Measurements from ENCODE around the gene MARCKSL1.
"Not testable (repeated sequence)": the region's sequence is repeated elsewhere in the genome, so short reads cannot be mapped to it uniquely, and the experiment has no call there.

The MARCKSL1 gene, protein sequence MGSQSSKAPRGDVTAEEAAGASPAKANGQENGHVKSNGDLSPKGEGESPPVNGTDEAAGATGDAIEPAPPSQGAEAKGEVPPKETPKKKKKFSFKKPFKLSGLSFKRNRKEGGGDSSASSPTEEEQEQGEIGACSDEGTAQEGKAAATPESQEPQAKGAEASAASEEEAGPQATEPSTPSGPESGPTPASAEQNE

DNA sequence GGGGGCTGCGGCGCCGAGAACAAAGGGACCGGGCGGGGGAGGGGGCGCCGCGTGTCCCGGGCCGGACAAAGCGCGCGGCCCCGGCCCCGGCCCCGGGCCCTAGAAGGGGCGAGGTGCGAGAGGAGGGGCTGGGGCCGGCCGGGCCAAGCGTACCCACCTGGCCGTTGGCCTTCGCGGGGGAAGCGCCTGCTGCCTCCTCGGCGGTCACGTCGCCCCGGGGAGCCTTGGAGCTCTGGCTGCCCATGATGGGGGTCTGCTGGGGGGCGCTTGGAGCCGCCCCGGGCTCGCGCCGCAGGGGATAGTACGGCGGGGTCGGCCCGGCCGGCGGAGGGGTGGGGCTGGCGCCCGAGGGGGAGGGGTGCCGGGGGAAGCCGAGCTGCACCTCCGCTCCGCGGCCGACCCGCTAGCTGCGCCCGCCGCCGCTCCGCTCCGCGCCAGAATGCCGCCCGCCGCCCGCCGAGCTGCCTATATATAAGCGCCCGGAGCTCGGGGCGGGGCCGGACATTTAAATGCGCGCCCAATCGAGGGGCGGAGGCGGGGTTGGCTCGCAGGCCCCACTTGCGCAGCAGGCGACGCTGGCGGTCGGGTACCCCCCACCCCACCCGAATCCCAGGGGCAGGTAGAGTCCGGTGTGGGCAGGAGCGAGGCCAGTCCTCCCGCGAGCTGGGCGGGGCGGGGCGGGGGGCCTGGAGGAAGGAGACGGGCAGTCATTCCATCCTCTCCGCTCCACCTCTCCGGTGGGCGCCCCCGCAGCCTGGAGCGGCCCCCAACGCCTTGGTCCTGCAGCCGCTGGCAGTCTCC, at the start of gene MARCKSL1:
MARCKSL1 (minus strand) TSS at position 444 of the 801 bp plus-strand sequence; CDS start at position 244, 200 bp downstream.
- peak; percentile 28 for DNase-seq

GRCh38 chr1:32380057-32380456, 44.0 kb upstream of the MARCKSL1 start:
- DNase-seq: no peak

- no peak for DNase-seq
Observed at GRCh38 chr1:32377541-32378220, 41.6 kb upstream of the MARCKSL1 start.

- DNase-seq: no peak
Observed at GRCh38 chr1:32376199-32376598, 40.2 kb upstream of the MARCKSL1 start.

- DNase-seq: no peak
Observed at GRCh38 chr1:32373996-32374592, 38.1 kb upstream of the MARCKSL1 start.

DNA sequence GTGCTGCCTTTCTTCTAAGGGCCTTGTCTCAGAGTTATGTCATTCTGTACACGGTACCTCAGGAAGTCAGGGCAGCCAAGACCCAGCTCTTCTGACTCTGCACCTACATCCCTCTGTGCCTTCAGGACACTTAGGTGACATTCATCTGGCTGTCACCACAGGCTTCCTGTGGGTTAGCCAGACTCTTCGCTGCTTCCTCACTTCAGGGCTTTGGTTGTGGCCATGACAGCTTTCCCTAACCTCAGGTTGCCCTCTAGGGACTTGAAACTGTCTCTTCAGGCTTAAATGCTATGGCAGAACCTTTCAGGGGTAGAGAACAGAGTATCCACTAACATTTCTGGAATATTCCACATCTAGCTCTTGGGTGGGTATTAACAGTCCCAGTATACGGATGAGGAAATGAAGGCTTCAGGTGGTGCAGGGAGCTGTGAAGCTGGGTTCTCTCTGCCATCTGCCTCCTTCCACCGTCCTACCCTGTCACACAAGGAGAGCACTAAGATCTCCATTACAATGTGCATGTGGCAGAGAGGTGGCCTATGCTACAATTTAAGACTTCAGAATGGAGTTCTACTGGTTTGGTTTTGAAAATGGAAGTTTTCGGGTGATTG, 36.2 kb upstream of the MARCKSL1 start:
- no peak for DNase-seq

DNA sequence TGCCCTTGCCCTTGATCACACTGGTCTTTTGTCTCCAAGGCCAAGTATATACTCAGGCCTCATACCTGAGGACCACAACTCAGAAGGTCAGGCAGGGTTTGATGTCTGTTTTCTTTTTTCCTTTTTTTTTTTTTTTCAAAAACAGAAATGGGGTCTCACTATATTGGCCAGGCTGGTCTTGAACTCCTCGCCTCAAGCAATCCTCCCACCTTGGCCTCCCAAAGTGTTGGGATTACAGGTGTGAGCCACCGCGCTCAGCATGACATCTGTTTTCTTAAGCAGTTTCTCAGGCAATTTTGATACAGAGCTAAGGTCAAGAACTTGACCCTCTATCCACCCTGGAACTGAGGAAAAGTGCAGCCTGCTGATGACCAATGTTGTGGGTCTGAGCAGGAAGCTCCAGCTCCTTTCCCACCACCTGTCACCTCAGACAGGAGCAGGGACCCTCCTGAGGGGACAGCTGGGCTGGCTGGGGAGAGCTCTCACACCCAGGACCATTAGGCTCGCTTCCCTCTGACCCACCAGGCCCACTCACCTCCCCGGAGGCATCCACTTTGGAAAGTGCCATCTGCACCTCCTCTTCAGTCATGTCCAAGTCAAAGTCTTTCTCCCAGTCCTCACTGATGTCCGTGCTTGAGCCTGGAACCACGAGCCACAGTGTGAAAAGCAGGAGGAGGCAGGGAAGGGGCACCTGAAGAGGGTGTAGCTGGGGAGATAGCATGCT, 32.0 kb upstream of the MARCKSL1 start:
- DNase-seq: no peak

- no peak for DNase-seq
Observed at GRCh38 chr1:32365445-32365844, 29.4 kb upstream of the MARCKSL1 start.

- DNase-seq: no peak
Observed at GRCh38 chr1:32364836-32365235, 28.8 kb upstream of the MARCKSL1 start.

DNA sequence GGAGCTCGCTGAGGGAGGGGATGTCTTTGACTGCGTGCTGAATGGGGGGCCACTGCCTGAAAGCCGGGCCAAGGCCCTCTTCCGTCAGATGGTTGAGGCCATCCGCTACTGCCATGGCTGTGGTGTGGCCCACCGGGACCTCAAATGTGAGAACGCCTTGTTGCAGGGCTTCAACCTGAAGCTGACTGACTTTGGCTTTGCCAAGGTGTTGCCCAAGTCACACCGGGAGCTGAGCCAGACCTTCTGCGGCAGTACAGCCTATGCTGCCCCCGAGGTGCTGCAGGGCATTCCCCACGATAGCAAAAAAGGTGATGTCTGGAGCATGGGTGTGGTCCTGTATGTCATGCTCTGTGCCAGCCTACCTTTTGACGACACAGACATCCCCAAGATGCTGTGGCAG, 27.7 kb upstream of the MARCKSL1 start:
- DNase-seq: no peak

DNA sequence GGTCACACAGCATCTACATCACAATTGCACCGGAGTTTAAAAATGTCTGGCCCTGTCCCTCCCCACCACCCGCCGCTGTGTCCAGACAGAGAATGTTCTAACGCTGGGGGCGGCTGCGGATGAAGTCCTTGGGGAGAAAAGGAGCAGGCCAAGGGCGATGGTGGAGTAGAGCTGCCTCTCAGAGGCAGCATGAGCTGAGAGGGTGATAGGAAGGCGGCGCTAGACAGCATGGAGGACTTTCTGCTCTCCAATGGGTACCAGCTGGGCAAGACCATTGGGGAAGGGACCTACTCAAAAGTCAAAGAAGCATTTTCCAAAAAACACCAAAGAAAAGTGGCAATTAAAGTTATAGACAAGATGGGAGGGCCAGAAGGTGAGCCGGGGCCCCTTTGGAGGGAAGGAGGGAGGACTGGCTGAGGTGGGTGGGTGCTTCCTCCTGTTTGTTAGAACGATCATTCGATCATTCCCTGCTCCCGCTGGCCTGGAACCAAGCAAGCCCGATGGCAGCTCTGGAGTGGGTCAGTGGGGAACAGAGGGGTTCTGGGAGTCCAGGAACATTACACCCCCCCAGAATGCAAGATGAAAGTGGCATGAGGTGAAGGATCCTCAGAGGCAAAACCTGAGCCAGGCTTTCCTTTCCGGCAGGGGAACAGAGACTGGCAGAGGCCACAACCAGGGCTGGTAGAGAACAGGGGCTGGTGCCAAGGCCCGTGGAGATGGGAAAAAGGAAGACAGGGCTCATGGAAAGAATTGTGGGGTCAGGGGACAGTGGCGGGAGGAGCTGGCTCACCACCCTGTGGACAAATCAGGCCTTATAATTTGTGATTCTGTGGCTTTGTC, 26.7 kb upstream of the MARCKSL1 start, which contains the start of the genes FAM229A and TSSK3:
FAM229A (minus strand) TSS at position 12 of the 840 bp plus-strand sequence. CDS start 394 bp downstream, outside the sequence.
TSSK3 (plus strand) TSS at position 66 of the 840 bp plus-strand sequence; CDS start at position 229, 163 bp downstream.
- no peak for DNase-seq

- DNase-seq: no peak
Observed at GRCh38 chr1:32361674-32362473, 25.8 kb upstream of the MARCKSL1 start.

GRCh38 chr1:32361308-32361673, 25.3 kb upstream of the MARCKSL1 start:
- no peak for DNase-seq

DNA sequence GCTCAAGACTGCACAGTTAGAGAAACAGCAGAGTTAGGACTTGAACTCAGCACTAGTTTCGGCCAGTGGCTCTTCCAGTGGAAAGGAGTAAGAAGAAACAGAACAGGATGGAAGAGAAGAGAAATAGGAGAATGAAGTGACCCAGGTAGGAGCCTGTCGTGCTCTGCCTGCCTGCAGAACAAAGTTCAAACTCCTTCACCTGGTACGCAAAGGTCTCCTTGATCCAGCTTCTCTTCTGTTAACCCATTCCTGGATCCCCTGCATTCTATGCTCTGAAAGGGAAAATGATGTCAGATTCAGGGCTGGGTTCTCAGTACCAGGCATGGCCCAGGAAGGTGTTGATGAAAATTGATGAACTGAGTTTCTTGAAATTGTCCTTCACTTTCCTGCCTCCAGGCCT, 22.4 kb upstream of the MARCKSL1 start:
- no peak for DNase-seq

DNA sequence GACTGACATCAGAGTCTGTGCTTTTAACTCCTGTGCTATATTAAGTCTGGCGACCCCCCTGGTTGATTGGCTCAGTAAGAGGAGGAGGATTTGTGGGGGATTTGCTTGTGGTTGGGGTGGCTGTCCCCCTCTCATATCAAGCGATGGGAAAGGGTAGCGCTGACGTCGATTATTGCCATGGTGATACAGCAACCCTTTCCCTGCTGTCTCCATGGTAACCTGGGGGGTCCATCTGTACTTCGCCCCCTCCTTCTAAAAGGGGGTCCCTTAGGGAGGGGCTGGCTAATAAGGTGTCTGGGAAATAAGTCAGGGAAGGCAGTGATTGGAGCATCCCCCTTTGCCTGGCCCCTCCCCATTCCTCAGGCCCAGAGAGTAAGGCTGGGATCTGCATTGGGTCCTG, 21.6 kb upstream of the MARCKSL1 start:
- no peak for DNase-seq

GRCh38 chr1:32356478-32356877, 20.4 kb upstream of the MARCKSL1 start:
- no peak for DNase-seq

DNA sequence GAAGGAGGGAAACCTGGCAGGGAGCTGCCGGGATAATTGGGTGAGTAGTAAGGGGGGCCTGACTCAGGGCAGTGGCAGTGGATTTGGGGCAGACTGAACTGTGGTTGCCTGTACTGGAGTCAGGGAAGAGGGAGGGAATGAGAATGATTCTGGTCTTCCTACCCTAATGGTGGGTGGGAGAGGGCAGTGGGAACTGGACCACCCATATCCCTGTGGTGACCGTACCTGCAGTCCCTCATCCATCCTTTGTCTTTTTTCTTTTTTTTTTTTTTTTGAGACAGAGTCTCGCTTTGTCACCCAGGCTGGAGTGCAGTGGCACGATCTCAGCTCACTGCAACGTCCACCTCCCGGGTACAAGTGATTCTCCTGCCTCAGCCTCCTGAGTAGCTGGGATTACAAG, 19.7 kb upstream of the MARCKSL1 start:
- not testable (repeated sequence) for DNase-seq

- DNase-seq: no peak
Observed at GRCh38 chr1:32353886-32354570, 18.0 kb upstream of the MARCKSL1 start.

- no peak for DNase-seq
Observed at GRCh38 chr1:32353431-32353830, 17.4 kb upstream of the MARCKSL1 start.
